ENCODE results near the gene GABARAP.

GABARAP gene

GRCh38 chr17:7218166-7218565 is 24.1 kb downstream of the GABARAP start:
- H3K27ac ChIP-seq (ENCODE audit: low read depth, low read length) = peak overlapping the region; percentile 66

GRCh38 chr17:7217113-7217987 is 24.9 kb downstream of the GABARAP start:
- Histone ChIP-seq H4K20me1 (ENCODE audit: control insufficient read depth, insufficient read depth, low read depth, low read length) (0 out of 2 replicates have a peak, but pooled peaks cover 5% of the 10 kb centered on the region), H3K4me1 (ENCODE audit: control insufficient read depth, low read length) (peaks cover 71% of the 10 kb centered on the region), H3K27me3 (ENCODE audit: control insufficient read depth, low read length) (no peaks in the 10 kb centered on the region), H3K36me3 (ENCODE audit: control insufficient read depth, low read length) (peaks cover 17% of the 10 kb centered on the region), H3F3A (ENCODE audit: control insufficient read depth, insufficient read depth) (peaks cover 14% of the 10 kb centered on the region), H3K27ac (ENCODE audit: low read depth, low read length) (peak overlapping the region; percentile 66), H3K4me3 (ENCODE audit: low read length) (peak overlapping the region; percentile 77), H3K4me2 (ENCODE audit: low read length) (peak overlapping the region; percentile 82), H3K9me2 (replicated peaks; ENCODE audit: control insufficient read depth, low read length) (no peaks in the 10 kb centered on the region), H3K9me3 (ENCODE audit: control insufficient read depth, insufficient read depth, low read length) (no peaks in the 10 kb centered on the region), H3K79me2 (ENCODE audit: control insufficient read depth, low read length) (peaks cover 38% of the 10 kb centered on the region)
- no peak for TF ChIP-seq EZH2phosphoT487 (IDR thresholded peaks at IDR 0.05; ENCODE audit: borderline replicate concordance, low read length)
- TF ChIP-seq CTCF (IDR thresholded peaks at IDR 0.05; ENCODE audit: low read depth, low read length, poor library complexity, severe bottlenecking) = no peak

More at GRCh38 chr17:7218166-7218565, 24.1 kb downstream of the GABARAP start:
- Histone ChIP-seq H3K4me3 (ENCODE audit: low read length) (peak overlapping the region; percentile 68), H3K4me1 (ENCODE audit: control insufficient read depth, low read length) (peaks cover 71% of the 10 kb centered on the region), H4K20me1 (ENCODE audit: control insufficient read depth, insufficient read depth, low read depth, low read length) (0 out of 2 replicates have a peak, but pooled peaks cover 5% of the 10 kb centered on the region), H3K4me2 (ENCODE audit: low read length) (peak overlapping the region; percentile 82), H3K27me3 (ENCODE audit: control insufficient read depth, low read length) (no peaks in the 10 kb centered on the region), H3K9me2 (replicated peaks; ENCODE audit: control insufficient read depth, low read length) (no peaks in the 10 kb centered on the region), H3K36me3 (ENCODE audit: control insufficient read depth, low read length) (peaks cover 25% of the 10 kb centered on the region), H3F3A (ENCODE audit: control insufficient read depth, insufficient read depth) (peaks cover 19% of the 10 kb centered on the region), H3K9me3 (ENCODE audit: control insufficient read depth, insufficient read depth, low read length) (no peaks in the 10 kb centered on the region), H3K79me2 (ENCODE audit: control insufficient read depth, low read length) (peaks cover 32% of the 10 kb centered on the region)
- TF ChIP-seq CTCF (IDR thresholded peaks at IDR 0.05; ENCODE audit: low read depth, low read length, poor library complexity, severe bottlenecking) = no peak
- TF ChIP-seq EZH2phosphoT487 (IDR thresholded peaks at IDR 0.05; ENCODE audit: borderline replicate concordance, low read length) = no peak

- no peak for TF ChIP-seq CTCF (IDR thresholded peaks at IDR 0.05; ENCODE audit: low read depth, low read length, poor library complexity, severe bottlenecking)
- TF ChIP-seq EZH2phosphoT487 (IDR thresholded peaks at IDR 0.05; ENCODE audit: borderline replicate concordance, low read length) = no peak
- H4K20me1 ChIP-seq (ENCODE audit: control insufficient read depth, insufficient read depth, low read depth, low read length) = 0 out of 2 replicates have a peak, but pooled peaks cover 3% of the 10 kb centered on the region
- H3K36me3 ChIP-seq (ENCODE audit: control insufficient read depth, low read length) = peaks cover 10% of the 10 kb centered on the region
- peaks cover 68% of the 10 kb centered on the region for H3K4me1 ChIP-seq (ENCODE audit: control insufficient read depth, low read length)
- H3K4me2 ChIP-seq (ENCODE audit: low read length) = peak overlapping the region; percentile 82
- no peaks in the 10 kb centered on the region for H3K9me3 ChIP-seq (ENCODE audit: control insufficient read depth, insufficient read depth, low read length)
- H3K9me2 ChIP-seq (replicated peaks; ENCODE audit: control insufficient read depth, low read length) = no peaks in the 10 kb centered on the region
- peaks cover 10% of the 10 kb centered on the region for H3F3A ChIP-seq (ENCODE audit: control insufficient read depth, insufficient read depth)
- H3K4me3 ChIP-seq (ENCODE audit: low read length) = peak overlapping the region; percentile 77
- peak overlapping the region; percentile 23; the same call in 1 of the 2 replicates for H3K27ac ChIP-seq (ENCODE audit: low read depth, low read length)
- H3K27me3 ChIP-seq (ENCODE audit: control insufficient read depth, low read length) = no peaks in the 10 kb centered on the region
- peaks cover 44% of the 10 kb centered on the region for H3K79me2 ChIP-seq (ENCODE audit: control insufficient read depth, low read length)
Measured at GRCh38 chr17:7216242-7217112, 25.8 kb downstream of the GABARAP start.

All from DOHH2 (cell line).